Pericardium fibroblast (primary cell): ENCODE results near the gene RMDN3. TPM values are rescaled to one million over a fixed set of nuclear protein-coding genes. Genes with fewer than 3 reads are reported as not detected.

Experiments used
- total RNA-seq: library from RNA; depleted of rRNA; stranded (reverse); fragments of >200 nt; gene quantifications from 2 replicates; pipeline ENCODE4 v1.2.3, GENCODE V29; 2015

The RMDN3 gene, protein sequence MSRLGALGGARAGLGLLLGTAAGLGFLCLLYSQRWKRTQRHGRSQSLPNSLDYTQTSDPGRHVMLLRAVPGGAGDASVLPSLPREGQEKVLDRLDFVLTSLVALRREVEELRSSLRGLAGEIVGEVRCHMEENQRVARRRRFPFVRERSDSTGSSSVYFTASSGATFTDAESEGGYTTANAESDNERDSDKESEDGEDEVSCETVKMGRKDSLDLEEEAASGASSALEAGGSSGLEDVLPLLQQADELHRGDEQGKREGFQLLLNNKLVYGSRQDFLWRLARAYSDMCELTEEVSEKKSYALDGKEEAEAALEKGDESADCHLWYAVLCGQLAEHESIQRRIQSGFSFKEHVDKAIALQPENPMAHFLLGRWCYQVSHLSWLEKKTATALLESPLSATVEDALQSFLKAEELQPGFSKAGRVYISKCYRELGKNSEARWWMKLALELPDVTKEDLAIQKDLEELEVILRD
- total RNA-seq = 21.8 and 28.2 TPM in 2 replicates

GRCh38 chr15:40754883-40755811 is at the start of gene RMDN3:
RMDN3 (minus strand) TSS chr15:40755254; CDS start chr15:40754783, 471 bp downstream.

GRCh38 chr15:40769274-40770146 is 14.5 kb upstream of the RMDN3 start, which contains the start of gene C15orf62:
C15orf62 (plus strand) TSS chr15:40769980; CDS start chr15:40770496, 516 bp downstream.

GRCh38 chr15:40763801-40764628 is 9.0 kb upstream of the RMDN3 start, which contains the start of gene GCHFR:
GCHFR (plus strand) TSS chr15:40764068; CDS start chr15:40764181, 113 bp downstream.

DNA sequence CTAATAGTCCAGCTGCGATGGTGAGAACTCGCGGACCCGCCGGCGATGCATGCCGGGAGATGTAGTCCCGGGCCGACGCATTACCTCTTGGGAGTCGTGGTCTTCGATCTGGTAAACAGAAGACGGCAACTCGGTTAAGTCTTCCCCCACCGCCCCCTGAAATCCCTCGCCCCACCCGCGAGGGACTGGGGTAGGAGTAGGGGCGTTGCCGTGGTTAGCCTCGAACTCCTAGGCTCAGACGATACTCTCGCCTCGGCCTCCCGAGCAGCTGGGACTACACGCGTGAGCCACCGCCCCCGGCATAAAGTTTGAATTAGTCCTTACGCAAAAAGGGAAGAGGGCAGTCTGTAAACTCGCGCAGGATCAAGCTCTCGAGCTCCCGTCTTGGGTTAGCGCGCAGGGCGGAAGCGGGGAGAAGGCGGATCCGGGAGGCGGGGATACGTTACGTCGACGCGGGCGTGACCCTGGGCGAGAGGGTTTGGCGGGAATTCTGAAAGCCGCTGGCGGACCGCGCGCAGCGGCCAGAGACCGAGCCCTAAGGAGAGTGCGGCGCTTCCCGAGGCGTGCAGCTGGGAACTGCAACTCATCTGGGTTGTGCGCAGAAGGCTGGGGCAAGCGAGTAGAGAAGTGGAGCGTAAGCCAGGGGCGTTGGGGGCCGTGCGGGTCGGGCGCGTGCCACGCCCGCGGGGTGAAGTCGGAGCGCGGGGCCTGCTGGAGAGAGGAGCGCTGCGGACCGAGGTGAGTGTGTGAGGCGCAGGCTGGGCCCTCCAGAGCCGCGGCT is 60.2 kb downstream of the RMDN3 start, which contains the start of gene RAD51:
RAD51 (plus strand) TSS at position 487 of the 781 bp plus-strand sequence. CDS start 3,585 bp downstream, outside the sequence.

Other genes starting within 250 kb of the RMDN3 start
- 15.7 and 17.2 TPM in 2 replicates for gene CCDC32, start 190.2 kb downstream of the RMDN3 start, total RNA-seq
- 6.1 and 8.5 TPM in 2 replicates for gene RPUSD2, start 186.0 kb downstream of the RMDN3 start, total RNA-seq
- gene KNL1, start 161.0 kb downstream of the RMDN3 start, total RNA-seq = 1.5 and 2.3 TPM in 2 replicates
- gene RAD51, start 60.1 kb downstream of the RMDN3 start, total RNA-seq = 1.2 and 5.6 TPM in 2 replicates
- gene GCHFR, start 8.8 kb upstream of the RMDN3 start, total RNA-seq = 26.3 and 32.4 TPM in 2 replicates
- 0.34 TPM in 1 of 2 replicates, not detected in the other for gene C15orf62, start 14.7 kb upstream of the RMDN3 start, total RNA-seq
- gene ZFYVE19, start 51.8 kb upstream of the RMDN3 start, total RNA-seq = 16.0 and 25.7 TPM in 2 replicates
- gene DNAJC17, start 52.2 kb upstream of the RMDN3 start, total RNA-seq = 18.1 and 24.5 TPM in 2 replicates
- not detected in 2 replicates for gene PPP1R14D, start 73.5 kb upstream of the RMDN3 start, total RNA-seq
- gene SPINT1, start 88.8 kb upstream of the RMDN3 start, total RNA-seq = 0.09 and 0.58 TPM in 2 replicates
- gene RHOV, start 119.0 kb upstream of the RMDN3 start, total RNA-seq = not detected in 2 replicates
- 26.6 and 30.7 TPM in 2 replicates for gene VPS18, start 139.2 kb upstream of the RMDN3 start, total RNA-seq
- gene DLL4, start 174.1 kb upstream of the RMDN3 start, total RNA-seq = 0.26 TPM in 1 of 2 replicates, not detected in the other
- gene CHAC1, start 198.2 kb upstream of the RMDN3 start, total RNA-seq = 33.9 and 60.4 TPM in 2 replicates